ENCODE data around the gene CEP162.
"Not testable (repeated sequence)": the region's sequence is repeated elsewhere in the genome, so short reads cannot be mapped to it uniquely, and the experiment has no call there.

GRCh38 chr6:84084705-84085104 is 142.7 kb downstream of the CEP162 start:
- TF ChIP-seq CTCF (conservative IDR thresholded peaks at IDR 0.05 in 1 of 2, IDR thresholded peaks at IDR 0.05 in 1 of 2; ENCODE audit: low read depth in 1 of 2, low read length in 2 of 2); EZH2 (IDR thresholded peaks at IDR 0.05; ENCODE audit: low read length, missing control alignments): not testable (repeated sequence)

All from fibroblast of lung (primary cell).